Measurements from ENCODE around the gene NKAIN4. TPM values are rescaled to one million over a fixed set of nuclear protein-coding genes. Genes with fewer than 3 reads are reported as not detected.

Gene NKAIN4
- total and polyA plus RNA-seq, 2 donors from 2014 or later = 29.7 to 107 TPM

- H3K27me3 ChIP-seq (ENCODE audit: control insufficient read depth, insufficient read depth, low read length) = no peaks in the 10 kb centered on the region
- peaks cover 0 to 2% (median 0%) of the 10 kb centered on the region in 3 donors for H3K36me3 ChIP-seq (ENCODE audit: control insufficient read depth in 2 of 3, insufficient read depth in 3 of 3, low read length in 3 of 3)
- FAIRE-seq (no peak), DNase-seq (no peak)
- H3K9ac ChIP-seq (ENCODE audit: low read length in 3 of 3) = no peak overlapping the region
- intact Hi-C loops (cut with DNase I) = no loop called here
- no peak for TF ChIP-seq CTCF (IDR thresholded peaks at IDR 0.05; ENCODE audit: borderline replicate concordance, extremely low read depth, insufficient read depth)
- no peak overlapping the region for H3K27ac ChIP-seq (ENCODE audit: low read depth in 2 of 2, low read length in 2 of 2)
- peaks cover under 1 to 3% (median 2%) of the 10 kb centered on the region in 3 donors for H3K4me1 ChIP-seq (ENCODE audit: control insufficient read depth in 2 of 3, insufficient read depth in 2 of 3, low read depth in 1 of 3, low read length in 3 of 3)
- no peaks in the 10 kb centered on the region for H3K9me3 ChIP-seq (ENCODE audit: control insufficient read depth in 2 of 3, insufficient read depth in 1 of 3, low read length in 3 of 3)
- H3K4me3 ChIP-seq (ENCODE audit: low read length in 3 of 3) = no peak overlapping the region
Measured at GRCh38 chr20:63268256-63268655, 14.0 kb upstream of the NKAIN4 start.

- peaks cover 0 to 2% (median 0%) of the 10 kb centered on the region in 3 donors for H3K36me3 ChIP-seq (ENCODE audit: control insufficient read depth in 2 of 3, insufficient read depth in 3 of 3, low read length in 3 of 3)
- no peak overlapping the region for H3K27ac ChIP-seq (ENCODE audit: low read depth in 2 of 2, low read length in 2 of 2)
- no peaks in the 10 kb centered on the region for H3K9me3 ChIP-seq (ENCODE audit: control insufficient read depth in 2 of 3, insufficient read depth in 1 of 3, low read length in 3 of 3)
- FAIRE-seq = no peak
- H3K4me3 ChIP-seq (ENCODE audit: low read length in 3 of 3) = no peak overlapping the region
- intact Hi-C loops (cut with DNase I) = no loop called here
- H3K4me1 ChIP-seq (ENCODE audit: control insufficient read depth in 2 of 3, insufficient read depth in 2 of 3, low read depth in 1 of 3, low read length in 3 of 3) = peaks cover 0 to 3% (median 2%) of the 10 kb centered on the region in 3 donors
- TF ChIP-seq CTCF (IDR thresholded peaks at IDR 0.05; ENCODE audit: borderline replicate concordance, extremely low read depth, insufficient read depth) = no peak
- no peaks in the 10 kb centered on the region for H3K27me3 ChIP-seq (ENCODE audit: control insufficient read depth, insufficient read depth, low read length)
- no peak for DNase-seq
- H3K9ac ChIP-seq (ENCODE audit: low read length in 3 of 3) = no peak overlapping the region
Measured at GRCh38 chr20:63267691-63268090, 13.4 kb upstream of the NKAIN4 start.

GRCh38 chr20:63265891-63266515 is 11.7 kb upstream of the NKAIN4 start:
- H3K4me1 ChIP-seq (ENCODE audit: control insufficient read depth in 2 of 3, insufficient read depth in 2 of 3, low read depth in 1 of 3, low read length in 3 of 3) = peaks cover 0 to 3% (median 0%) of the 10 kb centered on the region in 3 donors
- DNase-seq (peak in 3 of 5 donors; percentile 55 to 84 (median 71)), FAIRE-seq (no peak)

More at GRCh38 chr20:63265891-63266515, 11.7 kb upstream of the NKAIN4 start:
- Histone ChIP-seq H3K36me3 (ENCODE audit: control insufficient read depth in 2 of 3, insufficient read depth in 3 of 3, low read length in 3 of 3) (peaks cover 0 to 2% (median 0%) of the 10 kb centered on the region in 3 donors), H3K9ac (ENCODE audit: low read length in 3 of 3) (no peak overlapping the region), H3K9me3 (ENCODE audit: control insufficient read depth in 2 of 3, insufficient read depth in 1 of 3, low read length in 3 of 3) (no peaks in the 10 kb centered on the region), H3K4me3 (ENCODE audit: low read length in 3 of 3) (no peak overlapping the region), H3K27me3 (ENCODE audit: control insufficient read depth, insufficient read depth, low read length) (no peaks in the 10 kb centered on the region), H3K27ac (ENCODE audit: low read depth in 2 of 2, low read length in 2 of 2) (no peak overlapping the region)
- intact Hi-C loops (cut with DNase I) = no loop called here
- no peak for TF ChIP-seq CTCF (IDR thresholded peaks at IDR 0.05; ENCODE audit: borderline replicate concordance, extremely low read depth, insufficient read depth)

Data from kidney (tissue), 14 donors.